GM12892 (cell line): Measurements from ENCODE around the gene RGS16.

Experiments used
- POLR2A ChIP-seq: IDR thresholded peaks from 2 replicates; pipeline ENCODE4 v1.6.1; 2011; ENCODE audit warnings: low read depth, low read length, control low read depth
- POLR2AphosphoS5 ChIP-seq: IDR thresholded peaks from 2 replicates; pipeline ENCODE4 v1.6.1; 2011; ENCODE audit warnings: low read depth, low read length, control low read depth

DNA sequence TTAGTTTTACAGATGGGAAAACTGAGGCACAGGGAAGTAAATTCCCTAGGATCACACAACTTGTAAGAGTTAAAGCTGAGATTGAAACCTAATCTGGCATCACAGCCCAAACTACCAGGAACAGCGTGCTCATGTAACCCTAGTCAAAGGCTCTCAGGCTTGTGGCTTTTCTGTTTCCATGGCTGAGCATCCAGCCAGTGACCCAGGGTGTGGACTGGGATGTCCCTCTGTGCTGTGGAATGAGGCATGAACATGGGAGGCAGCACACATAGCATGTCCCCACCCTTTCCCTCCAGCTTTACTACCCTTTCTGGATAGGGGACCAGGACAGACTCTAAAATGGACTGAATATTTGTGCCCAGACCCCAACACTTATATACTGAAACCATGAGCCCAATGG lies 35.1 kb upstream of the RGS16 start:
- TF ChIP-seq POLR2AphosphoS5, result no peak
- no peak for TF ChIP-seq POLR2A
